Measurements from ENCODE around the gene TLCD1.

DNA sequence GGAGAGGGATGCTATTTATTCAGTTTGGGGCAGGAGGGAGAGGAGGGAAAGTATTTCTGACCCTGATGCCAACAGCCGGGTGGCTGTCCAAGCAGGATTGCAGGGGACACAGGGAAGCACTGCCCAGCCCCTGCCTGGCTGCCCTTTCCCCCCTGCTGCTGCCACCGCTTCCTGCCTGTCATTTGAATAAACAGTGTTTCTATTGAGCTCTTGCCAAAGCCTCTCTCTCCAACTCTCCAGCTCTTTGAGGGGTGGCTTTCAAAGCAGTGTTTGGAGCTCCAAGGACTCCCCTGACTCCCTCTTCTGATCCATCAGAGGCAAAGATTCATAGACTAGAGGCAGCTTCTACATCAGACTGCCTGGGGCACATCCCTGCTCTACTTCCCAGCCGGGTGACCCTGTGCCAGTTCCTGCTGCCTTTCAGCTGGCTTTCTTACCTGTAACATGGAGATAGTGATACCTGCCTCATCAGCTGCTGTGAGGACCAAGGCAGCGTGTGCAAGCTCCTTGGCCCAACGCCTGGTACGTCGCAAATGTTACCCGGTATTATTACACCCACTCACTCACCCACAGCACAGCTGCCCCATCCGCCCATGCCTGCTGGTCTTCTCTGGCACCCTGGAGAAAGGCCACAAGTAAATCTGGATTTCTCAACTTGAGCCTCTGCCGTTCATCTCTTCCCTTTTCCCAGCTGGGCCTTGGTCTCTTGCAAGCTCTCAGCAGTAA lies 23.8 kb downstream of the TLCD1 start:
- TF ChIP-seq EZH2 (IDR thresholded peaks at IDR 0.05) = no peak
- no peak for TF ChIP-seq POLR2AphosphoS5 (IDR thresholded peaks at IDR 0.05; ENCODE audit: borderline replicate concordance, low read depth, low read length)
- no peak for TF ChIP-seq FOXP2 (optimal IDR thresholded peaks at IDR 0.05; ENCODE audit: control extremely low read depth, extremely low read length, insufficient read depth)

All from SK-N-MC (cell line).